Mesenchymal stem cell (in vitro differentiated cells and primary cell): ENCODE results near the gene ONECUT1.

ENCODE experiments used
- DNase-seq: peaks from one replicate; pipeline ENCODE4 v3.0.0-alpha.2; 2013
- H2AFZ ChIP-seq: one replicate; pipeline ENCODE4 v1.6.1; 2013; ENCODE audit warnings: low read depth, mild to moderate bottlenecking, control low read depth, inconsistent platforms, low read length, moderate library complexity
- H2AK5ac ChIP-seq: 2 replicates; pipeline ENCODE4 v1.6.1; 2013; ENCODE audit warnings: low read length, moderate library complexity, mild to moderate bottlenecking, inconsistent platforms; ENCODE audit not compliant: severe bottlenecking
- H2BK120ac ChIP-seq: one replicate; pipeline ENCODE4 v1.6.1; 2013; ENCODE audit warnings: low read depth, mild to moderate bottlenecking, inconsistent platforms, low read length, moderate library complexity
- H2BK12ac ChIP-seq, 2 experiments: one replicate each; pipeline ENCODE4 v1.6.1; 2013; ENCODE audit warnings: inconsistent platforms in 2 of 2, low read length in 2 of 2, mild to moderate bottlenecking in 2 of 2, moderate library complexity in 2 of 2, control low read depth in 1 of 2
- H2BK15ac ChIP-seq: one replicate; pipeline ENCODE4 v1.6.1; 2013; ENCODE audit warnings: mild to moderate bottlenecking, low read depth, inconsistent platforms; ENCODE audit not compliant: poor library complexity, severe bottlenecking
- H2BK5ac ChIP-seq: 2 replicates; pipeline ENCODE4 v1.6.1; 2013; ENCODE audit warnings: low read depth, mild to moderate bottlenecking, low read length, control low read depth, inconsistent platforms; ENCODE audit not compliant: poor library complexity, severe bottlenecking
- H3K14ac ChIP-seq, 2 experiments: one replicate each; pipeline ENCODE4 v1.6.1; 2013; ENCODE audit warnings: inconsistent platforms in 2 of 2, low read length in 2 of 2, control low read depth in 1 of 2, mild to moderate bottlenecking in 1 of 2, moderate library complexity in 1 of 2
- H3K18ac ChIP-seq, 2 experiments: one replicate each; pipeline ENCODE4 v1.6.1; 2013; ENCODE audit warnings: inconsistent platforms in 2 of 2, low read length in 2 of 2, control low read depth in 1 of 2, low read depth in 1 of 2, mild to moderate bottlenecking in 1 of 2
- H3K23ac ChIP-seq, 2 experiments: one replicate each; pipeline ENCODE4 v1.6.1; 2013; ENCODE audit warnings: inconsistent platforms in 2 of 2, low read length in 2 of 2, mild to moderate bottlenecking in 2 of 2, moderate library complexity in 2 of 2, control low read depth in 1 of 2
- H3K27ac ChIP-seq: 2 replicates; pipeline ENCODE4 v1.5.1; 2013; ENCODE audit warnings: mild to moderate bottlenecking, moderate library complexity, low read length, control low read depth, inconsistent platforms; ENCODE audit not compliant: poor library complexity, severe bottlenecking
- H3K27me3 ChIP-seq, 2 experiments: 2 replicates each; pipeline versions ENCODE4 v1.6.1 to v1.7.0; 2013; ENCODE audit warnings: low read length in 2 of 2, mild to moderate bottlenecking in 2 of 2, moderate library complexity in 2 of 2, control low read depth in 1 of 2, inconsistent platforms in 1 of 2; ENCODE audit not compliant: control insufficient read depth in 1 of 2, insufficient read depth in 1 of 2
- H3K36me3 ChIP-seq, 2 experiments: 2 replicates each; pipeline versions ENCODE4 v1.6.1 to v1.7.0; 2013; ENCODE audit warnings: low read length in 2 of 2, control low read depth in 1 of 2, inconsistent platforms in 1 of 2, low read depth in 1 of 2, mild to moderate bottlenecking in 1 of 2; ENCODE audit not compliant: insufficient read depth in 2 of 2, control insufficient read depth in 1 of 2
- H3K4ac ChIP-seq, 2 experiments: one replicate each; pipeline ENCODE4 v1.6.1; 2013; ENCODE audit warnings: inconsistent platforms in 2 of 2, low read length in 2 of 2, mild to moderate bottlenecking in 2 of 2, moderate library complexity in 2 of 2, control low read depth in 1 of 2, low read depth in 1 of 2
- H3K4me1 ChIP-seq: 2 replicates; pipeline ENCODE4 v1.6.1; 2013; ENCODE audit warnings: low read depth, low read length, control low read depth; ENCODE audit not compliant: control insufficient read depth, insufficient read depth
- H3K4me2 ChIP-seq: 2 replicates; pipeline ENCODE4 v1.6.1; 2013; ENCODE audit warnings: low read length, mild to moderate bottlenecking, inconsistent platforms; ENCODE audit not compliant: poor library complexity, severe bottlenecking
- H3K4me3 ChIP-seq, 2 experiments: 2 replicates each; pipeline versions ENCODE4 v1.5.1 to v1.7.0; 2013; ENCODE audit warnings: low read length in 2 of 2, mild to moderate bottlenecking in 2 of 2, control low read depth in 1 of 2, low read depth in 1 of 2; ENCODE audit not compliant: insufficient read depth in 1 of 2
- H3K79me1 ChIP-seq: replicated peaks from 2 replicates; pipeline ENCODE4 v1.6.1; 2013; ENCODE audit warnings: mild to moderate bottlenecking, control low read depth, low read length, inconsistent platforms; ENCODE audit not compliant: poor library complexity, severe bottlenecking
- H3K9ac ChIP-seq: 2 replicates; pipeline ENCODE4 v1.7.0; 2013; ENCODE audit warnings: mild to moderate bottlenecking, low read length, moderate library complexity
- H3K9me3 ChIP-seq: 2 replicates; pipeline ENCODE4 v1.7.0; 2013; ENCODE audit warnings: mild to moderate bottlenecking, low read length; ENCODE audit not compliant: control insufficient read depth
- H4K8ac ChIP-seq: one replicate; pipeline ENCODE4 v1.6.1; 2013; ENCODE audit warnings: inconsistent platforms, mild to moderate bottlenecking, low read length, moderate library complexity
- H4K91ac ChIP-seq: one replicate; pipeline ENCODE4 v1.6.1; 2013; ENCODE audit warnings: mild to moderate bottlenecking, low read length, inconsistent platforms
- WGBS: methylation state at CpG from one replicate; pipeline ENCODE4 v1.1.7; 2013; ENCODE audit warnings: mixed read lengths; 5-methylcytosine and 5-hydroxymethylcytosine counted together

The ONECUT1 gene

GRCh38 chr15:52795464-52796227 lies 5.5 kb upstream of the ONECUT1 start:
- no peak overlapping the region for H4K8ac ChIP-seq
- no peaks in the 10 kb centered on the region for H3K79me1 ChIP-seq
- no peak overlapping the region for H4K91ac ChIP-seq
- no peak overlapping the region for H3K18ac ChIP-seq
- H3K27ac ChIP-seq: no peak overlapping the region
- H3K14ac ChIP-seq: no peak overlapping the region
- no peak overlapping the region for H3K4ac ChIP-seq
- peaks cover 15% of the 10 kb centered on the region for H3K4me1 ChIP-seq
- H3K4me2 ChIP-seq: no peak overlapping the region
- H3K9me3 ChIP-seq: no peaks in the 10 kb centered on the region
- H3K4me3 ChIP-seq: peak overlapping the region in 1 of 2 experiments; percentile 12
- peaks cover 82 to 99% of the 10 kb centered on the region in 2 experiments for H3K27me3 ChIP-seq
- 35% methylated on average over 30 of the region's 31 CpGs for WGBS
- H2AFZ ChIP-seq: no peak overlapping the region
- peaks cover 0 to 2% of the 10 kb centered on the region in 2 experiments for H3K36me3 ChIP-seq
- no peak overlapping the region for H2BK15ac ChIP-seq
- no peak overlapping the region for H2BK5ac ChIP-seq
- H3K23ac ChIP-seq: no peak overlapping the region
- no peak for DNase-seq
- H2BK120ac ChIP-seq: no peak overlapping the region
- H2BK12ac ChIP-seq: no peak overlapping the region
- no peak overlapping the region for H3K9ac ChIP-seq
- no peak overlapping the region for H2AK5ac ChIP-seq

- Histone ChIP-seq H3K27me3 (peaks cover 75 to 96% of the 10 kb centered on the region in 2 experiments), H2AK5ac (no peak overlapping the region), H4K91ac (no peak overlapping the region), H3K9me3 (no peaks in the 10 kb centered on the region), H3K4me1 (peaks cover 20% of the 10 kb centered on the region), H2AFZ (no peak overlapping the region), H2BK5ac (no peak overlapping the region), H3K9ac (no peak overlapping the region), H2BK15ac (no peak overlapping the region), H3K18ac (no peak overlapping the region), H3K4me3 (no peak overlapping the region), H4K8ac (no peak overlapping the region), H3K4me2 (no peak overlapping the region), H3K14ac (no peak overlapping the region), H3K4ac (no peak overlapping the region), H3K23ac (no peak overlapping the region), H2BK120ac (no peak overlapping the region), H2BK12ac (no peak overlapping the region), H3K79me1 (no peaks in the 10 kb centered on the region), H3K27ac (no peak overlapping the region), H3K36me3 (no peaks in the 10 kb centered on the region)
- no peak for DNase-seq
- WGBS: 31% methylated on average over 43 of the region's 43 CpGs
Measured at GRCh38 chr15:52794665-52795463, 4.7 kb upstream of the ONECUT1 start.

- peaks cover 41% of the 10 kb centered on the region for H3K4me1 ChIP-seq
- 31% methylated on average over 5 of the region's 5 CpGs for WGBS
- DNase-seq: no peak
- H3K23ac ChIP-seq: no peak overlapping the region
- H3K9ac ChIP-seq: no peak overlapping the region
- no peak overlapping the region for H2BK15ac ChIP-seq
- H3K4me3 ChIP-seq: no peak overlapping the region
- no peak overlapping the region for H4K8ac ChIP-seq
- no peak overlapping the region for H2BK120ac ChIP-seq
- H3K27me3 ChIP-seq: peaks cover 71 to 95% of the 10 kb centered on the region in 2 experiments
- H3K18ac ChIP-seq: no peak overlapping the region
- H2BK5ac ChIP-seq: no peak overlapping the region
- no peak overlapping the region for H2BK12ac ChIP-seq
- no peak overlapping the region for H4K91ac ChIP-seq
- H3K36me3 ChIP-seq: no peaks in the 10 kb centered on the region
- H3K4me2 ChIP-seq: no peak overlapping the region
- H3K9me3 ChIP-seq: no peaks in the 10 kb centered on the region
- no peak overlapping the region for H3K27ac ChIP-seq
- no peak overlapping the region for H3K14ac ChIP-seq
- H2AFZ ChIP-seq: no peak overlapping the region
- H3K79me1 ChIP-seq: no peaks in the 10 kb centered on the region
- H3K4ac ChIP-seq: no peak overlapping the region
- no peak overlapping the region for H2AK5ac ChIP-seq
Measured at GRCh38 chr15:52791776-52792175, 1.6 kb upstream of the ONECUT1 start.
